HG02840 (cell line): ENCODE data around the gene TMEM174.

Source experiments
- ATAC-seq: cut with Tn5 transposase; IDR thresholded peaks from one replicate; pipeline ENCODE4 v1.9.1; 2021; ENCODE audit warnings: mild to moderate bottlenecking, moderate library complexity, moderate number of reproducible peaks; ENCODE audit not compliant: unreplicated experiment, low FRiP score

The TMEM174 gene

DNA sequence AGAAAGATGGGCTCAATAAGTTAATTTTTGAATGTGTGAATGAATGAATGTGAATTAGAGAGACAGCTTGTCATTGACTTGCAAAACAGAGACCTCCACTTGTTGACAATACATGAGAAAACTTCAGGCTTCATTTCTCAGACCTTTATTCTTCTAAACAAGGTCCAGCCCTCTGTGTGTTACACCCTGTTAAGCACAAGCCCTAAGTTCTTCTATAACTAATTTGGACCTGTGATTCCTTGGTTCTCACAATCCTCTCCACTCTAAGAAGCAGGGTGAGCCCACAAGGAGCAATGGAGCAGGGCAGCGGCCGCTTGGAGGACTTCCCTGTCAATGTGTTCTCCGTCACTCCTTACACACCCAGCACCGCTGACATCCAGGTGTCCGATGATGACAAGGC is at the start of gene TMEM174:
Gene TMEM174 (plus strand): TSS at position 243 of the 400 bp plus-strand sequence. CDS start 51 bp downstream, at position 294.
- no peak for ATAC-seq

GRCh38 chr5:73125289-73125688 is 47.7 kb upstream of the TMEM174 start:
- no peak for ATAC-seq

- ATAC-seq, result no peak
These were observed 46.6 kb upstream of the TMEM174 start for GRCh38 chr5:73126381-73126780.

DNA sequence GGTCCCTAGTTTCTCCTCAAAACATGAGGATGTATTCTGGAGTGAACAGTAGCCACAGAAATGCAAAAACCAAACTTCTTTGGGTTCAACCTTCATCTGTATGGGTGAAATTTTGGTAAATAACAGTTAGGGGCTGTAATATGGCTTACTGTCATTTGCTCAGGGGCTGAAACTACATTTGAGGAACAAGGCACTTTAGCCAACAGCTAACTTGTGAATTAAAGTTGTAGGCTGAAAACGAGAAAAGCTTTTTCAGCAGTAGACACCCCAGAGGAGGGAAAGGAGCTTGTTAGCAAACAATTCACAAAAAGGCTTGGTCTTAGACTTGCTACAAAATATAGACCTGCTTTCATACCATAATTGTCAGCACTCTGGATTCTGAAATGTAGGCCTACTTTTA is 46.0 kb upstream of the TMEM174 start:
- no peak for ATAC-seq

DNA sequence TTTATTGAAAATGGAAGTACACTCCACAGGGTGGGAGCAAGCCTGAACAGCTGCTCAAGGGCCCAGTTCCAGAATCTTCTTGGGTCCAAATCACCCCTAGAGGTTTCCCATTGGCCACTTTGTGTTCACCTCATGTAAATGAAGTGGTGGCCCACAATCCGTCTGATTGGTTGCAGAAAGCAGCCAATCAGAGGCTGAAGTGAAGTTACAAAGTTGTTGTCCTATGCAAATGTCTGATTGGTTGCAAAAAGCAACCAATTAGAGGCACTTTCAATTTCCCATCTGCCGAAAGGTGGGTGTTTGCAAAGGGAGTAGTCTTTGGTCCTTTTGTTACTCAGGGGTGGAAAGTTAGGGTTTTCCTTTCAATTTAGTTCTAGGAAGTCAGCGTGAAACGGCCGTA is 43.9 kb upstream of the TMEM174 start:
- ATAC-seq, result no peak

GRCh38 chr5:73130811-73131210 is 42.2 kb upstream of the TMEM174 start:
- no peak for ATAC-seq

- no peak for ATAC-seq
These were observed 41.1 kb upstream of the TMEM174 start for GRCh38 chr5:73131711-73132425.

DNA sequence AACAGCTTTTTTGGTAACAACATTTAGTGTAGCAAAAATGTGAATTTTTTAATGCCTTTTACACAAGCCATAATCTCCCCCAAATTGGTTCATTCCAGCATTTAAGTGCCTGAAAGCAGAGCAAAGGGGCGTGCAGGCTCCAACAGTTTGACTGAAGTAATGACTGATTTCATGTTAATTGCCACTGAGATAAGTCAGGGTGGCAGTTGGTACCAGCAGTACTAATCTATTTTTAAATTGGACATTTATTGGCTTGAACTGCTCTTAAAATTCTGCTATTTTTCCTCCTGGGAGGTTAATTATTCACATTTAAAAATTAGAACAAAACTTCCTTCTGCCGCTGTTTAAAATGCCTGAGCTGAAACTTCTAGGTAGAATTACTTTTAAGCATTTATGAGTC is 40.2 kb upstream of the TMEM174 start:
- ATAC-seq, result no peak

DNA sequence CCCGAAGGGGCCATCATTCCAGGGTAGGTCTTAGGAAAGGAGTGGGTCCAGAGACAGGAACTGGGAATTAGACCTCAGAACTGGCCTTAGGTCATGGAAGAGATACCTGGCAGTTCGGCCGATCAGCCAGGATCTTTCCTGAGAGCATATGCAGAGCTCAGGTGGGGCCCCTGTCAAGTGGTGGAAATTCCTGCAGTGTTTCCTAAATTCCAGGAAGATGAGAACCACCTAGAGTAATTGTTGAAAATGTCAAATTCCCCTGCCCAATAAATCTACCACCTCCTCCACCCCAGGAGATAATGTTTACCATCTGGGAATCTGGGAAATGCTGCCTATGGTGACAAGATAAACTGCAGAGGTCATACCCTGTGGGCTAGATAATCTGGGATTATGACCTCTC is 38.0 kb upstream of the TMEM174 start:
- no peak for ATAC-seq

DNA sequence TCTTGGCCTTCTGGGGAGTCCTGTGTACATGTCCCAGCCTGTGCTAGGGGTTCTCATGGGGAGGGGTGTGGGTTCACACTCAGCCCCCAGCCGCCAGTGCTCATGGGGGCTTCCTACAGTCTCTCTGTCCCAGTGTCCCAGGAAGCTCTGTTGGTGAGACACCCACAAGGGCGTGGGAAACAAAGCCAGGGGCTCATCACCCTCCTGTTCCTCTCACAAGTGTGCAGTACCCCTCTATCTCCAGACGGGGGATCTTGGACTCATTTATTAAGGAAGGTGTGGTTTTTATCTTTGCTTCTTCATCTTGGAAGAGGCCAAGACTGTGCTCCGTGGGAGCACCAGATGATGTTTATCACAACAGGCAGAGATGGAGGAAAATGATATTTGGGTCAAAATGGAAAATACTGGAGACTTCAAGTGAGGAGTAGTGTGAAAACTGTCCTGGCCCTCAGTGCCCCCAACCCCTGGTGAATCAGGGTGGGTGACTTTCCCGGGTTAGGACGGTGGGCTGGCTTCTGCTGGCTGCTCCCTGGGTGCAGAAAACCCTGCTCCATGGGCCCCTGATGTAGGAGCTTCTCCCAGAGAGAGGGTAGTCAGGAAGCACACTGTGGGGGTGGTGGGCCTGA is 37.5 kb upstream of the TMEM174 start:
- ATAC-seq, result no peak

- no peak for ATAC-seq
These were observed 36.9 kb upstream of the TMEM174 start for GRCh38 chr5:73136055-73136562.

GRCh38 chr5:73137563-73138530 is 35.1 kb upstream of the TMEM174 start:
- no peak for ATAC-seq

GRCh38 chr5:73139485-73139884 is 33.5 kb upstream of the TMEM174 start:
- ATAC-seq, result no peak

DNA sequence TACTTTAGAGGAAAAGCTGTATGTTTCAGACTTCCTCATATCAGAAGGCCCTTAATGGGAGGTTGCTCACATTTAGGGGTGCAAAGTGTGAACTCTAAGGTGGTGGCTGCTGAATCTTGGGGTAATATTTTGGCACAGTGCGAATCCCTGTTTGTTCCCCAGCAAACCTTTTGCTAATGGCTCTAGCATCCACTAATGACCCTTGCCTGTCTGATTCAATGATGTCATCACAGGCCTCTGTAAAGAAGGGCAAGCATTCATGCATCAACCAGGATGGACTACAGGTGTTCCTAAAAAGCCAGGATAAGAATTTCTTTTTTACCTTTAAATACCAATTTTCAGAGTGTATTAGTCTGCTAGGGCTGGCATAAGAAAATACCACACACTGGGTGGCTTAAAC is 32.2 kb upstream of the TMEM174 start:
- no peak for ATAC-seq

DNA sequence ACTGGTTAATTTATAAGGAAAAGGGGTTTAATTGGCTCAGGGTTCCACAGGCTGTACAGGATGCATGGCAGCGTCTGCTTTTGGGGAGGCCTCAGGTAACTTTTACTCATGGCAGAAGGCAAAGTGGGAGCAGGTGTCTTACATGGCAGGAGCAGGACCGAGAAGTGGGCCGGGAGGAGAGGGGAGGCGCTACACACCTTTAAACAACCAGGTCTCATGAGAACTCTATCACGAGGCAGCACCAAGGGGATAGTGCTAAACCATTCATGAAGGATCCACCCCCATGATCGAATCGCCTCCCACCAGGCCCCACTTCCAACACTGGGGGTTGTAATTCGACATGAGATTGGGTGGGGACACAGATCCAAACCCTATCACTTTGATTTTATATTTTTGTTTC is 31.0 kb upstream of the TMEM174 start:
- no peak for ATAC-seq

GRCh38 chr5:73143716-73144115 is 29.3 kb upstream of the TMEM174 start:
- ATAC-seq, result no peak

- no peak for ATAC-seq
These were observed 23.5 kb upstream of the TMEM174 start for GRCh38 chr5:73149540-73149939.

DNA sequence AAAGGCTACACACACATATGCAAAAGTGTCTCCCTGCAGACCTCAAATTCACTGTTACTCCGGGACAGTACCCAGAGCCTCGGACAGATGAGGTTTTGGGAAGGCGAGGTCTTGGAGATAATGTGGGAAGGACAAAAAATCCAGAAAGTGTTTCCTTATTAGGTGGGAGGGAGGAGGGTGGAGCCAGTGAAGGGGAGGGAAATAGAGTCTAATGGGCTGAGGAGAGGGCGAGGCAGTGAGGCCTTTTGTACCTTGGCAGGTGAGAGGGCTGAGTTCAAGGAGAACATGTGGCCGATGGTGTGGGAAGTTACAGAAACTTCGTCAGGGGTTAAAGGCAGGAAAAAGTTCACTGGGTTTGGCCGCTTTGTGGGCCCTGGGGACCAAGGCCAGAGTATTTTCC is 22.1 kb upstream of the TMEM174 start:
- no peak for ATAC-seq

- ATAC-seq, result no peak
These were observed 21.1 kb upstream of the TMEM174 start for GRCh38 chr5:73151766-73152410.
